ENCODE data around the gene IGFBP5. TPM values are rescaled to one million over a fixed set of nuclear protein-coding genes. Genes with fewer than 3 reads are reported as not detected.
A peak's percentile ranks its signal among the peaks of the same experiment; 100 is the strongest.

IGFBP5 gene
- total RNA-seq, 1 donor from 2014 or later: 191 TPM

- intact Hi-C loops (cut with DNase I): no loop called here
- no peak for DNase-seq (ENCODE audit: low spot score)
Measured at GRCh38 chr2:216673609-216674008, 21.7 kb downstream of the IGFBP5 start.

GRCh38 chr2:216673021-216673420, 22.3 kb downstream of the IGFBP5 start:
- no peak for DNase-seq (ENCODE audit: low spot score)
- intact Hi-C loops (cut with DNase I): no loop called here

- intact Hi-C loops (cut with DNase I): no loop called here
- DNase-seq (ENCODE audit: low spot score): no peak
Measured at GRCh38 chr2:216672466-216672865, 22.9 kb downstream of the IGFBP5 start.

- no peak for DNase-seq (ENCODE audit: low spot score)
- intact Hi-C loops (cut with DNase I): no loop called here
Measured at GRCh38 chr2:216671791-216672343, 23.5 kb downstream of the IGFBP5 start.

GRCh38 chr2:216671081-216671411, 24.3 kb downstream of the IGFBP5 start:
- intact Hi-C loops (cut with DNase I): no loop called here
- no peak for DNase-seq (ENCODE audit: low spot score)

GRCh38 chr2:216670266-216671080, 24.9 kb downstream of the IGFBP5 start:
- intact Hi-C loops (cut with DNase I): no loop called here
- DNase-seq (ENCODE audit: low spot score): no peak

GRCh38 chr2:216666461-216667233, 28.7 kb downstream of the IGFBP5 start:
- intact Hi-C loops (cut with DNase I): loop anchor here (1.0 to 5.0 kb wide), 2 partner anchors 84 to 147 kb away; no protein-coding TSS in a partner anchor
- peak; percentile 83 for DNase-seq (ENCODE audit: low spot score)

- intact Hi-C loops (cut with DNase I): loop anchor here (1.0 to 5.0 kb wide), 2 partner anchors 83 to 146 kb away; no protein-coding TSS in a partner anchor
- DNase-seq (ENCODE audit: low spot score): no peak
Measured at GRCh38 chr2:216665717-216666116, 29.6 kb downstream of the IGFBP5 start.

GRCh38 chr2:216665242-216665641, 30.1 kb downstream of the IGFBP5 start:
- DNase-seq (ENCODE audit: low spot score): no peak
- intact Hi-C loops (cut with DNase I): loop anchor here (5.0 kb wide), 1 partner anchor 83 kb away; no protein-coding TSS in a partner anchor

GRCh38 chr2:216664593-216665034, 30.7 kb downstream of the IGFBP5 start:
- intact Hi-C loops (cut with DNase I): loop anchor here (5.0 kb wide), 1 partner anchor 82 kb away; no protein-coding TSS in a partner anchor

GRCh38 chr2:216663846-216664245, 31.5 kb downstream of the IGFBP5 start:
- intact Hi-C loops (cut with DNase I): no loop called here
- no peak for DNase-seq (ENCODE audit: low spot score)

More at GRCh38 chr2:216664593-216665034, 30.7 kb downstream of the IGFBP5 start:
- no peak for DNase-seq (ENCODE audit: low spot score)

GRCh38 chr2:216663106-216663505, 32.2 kb downstream of the IGFBP5 start:
- no peak for DNase-seq (ENCODE audit: low spot score)

GRCh38 chr2:216661639-216662375, 33.5 kb downstream of the IGFBP5 start:
- no peak for DNase-seq (ENCODE audit: low spot score)
- intact Hi-C loops (cut with DNase I): no loop called here

More at GRCh38 chr2:216663106-216663505, 32.2 kb downstream of the IGFBP5 start:
- intact Hi-C loops (cut with DNase I): no loop called here

- intact Hi-C loops (cut with DNase I): no loop called here
Measured at GRCh38 chr2:216661051-216661450, 34.3 kb downstream of the IGFBP5 start.

GRCh38 chr2:216660496-216660895, 34.9 kb downstream of the IGFBP5 start:
- no peak for DNase-seq (ENCODE audit: low spot score)

More at GRCh38 chr2:216661051-216661450, 34.3 kb downstream of the IGFBP5 start:
- no peak for DNase-seq (ENCODE audit: low spot score)

GRCh38 chr2:216659276-216659675, 36.1 kb downstream of the IGFBP5 start:
- intact Hi-C loops (cut with DNase I): no loop called here

More at GRCh38 chr2:216660496-216660895, 34.9 kb downstream of the IGFBP5 start:
- intact Hi-C loops (cut with DNase I): no loop called here

GRCh38 chr2:216658757-216659156, 36.6 kb downstream of the IGFBP5 start:
- no peak for DNase-seq (ENCODE audit: low spot score)
- intact Hi-C loops (cut with DNase I): no loop called here

More at GRCh38 chr2:216659276-216659675, 36.1 kb downstream of the IGFBP5 start:
- DNase-seq (ENCODE audit: low spot score): no peak

GRCh38 chr2:216657980-216658379, 37.4 kb downstream of the IGFBP5 start:
- DNase-seq (ENCODE audit: low spot score): no peak
- intact Hi-C loops (cut with DNase I): no loop called here
